PC-9 (cell line): Measurements from ENCODE around the gene FANCB. TPM values are rescaled to one million over a fixed set of nuclear protein-coding genes. Genes with fewer than 3 reads are reported as not detected.

ENCODE experiments used
- BruUV-seq: library from RNA; stranded (reverse); fragments of 400-500 nt; replicated peaks from 2 replicates; lab custom pipeline; 2021; lab: Mats Ljungman, UMichigan
- CTCF ChIA-PET: fragments of 300-600 bp; sonication (Branson Sonifier 250); formaldehyde crosslinking; loops from one replicate; lab custom pipeline; 2022; ENCODE audit warnings: antibody characterized with exemption; lab: Charles Lee
- POLR2A ChIA-PET: fragments of 300-600 bp; sonication (Branson Sonifier 250); formaldehyde crosslinking; loops from one replicate; lab custom pipeline; 2022; ENCODE audit warnings: antibody characterized with exemption; ENCODE audit not compliant: unreplicated experiment; lab: Charles Lee
- DNase-seq, 2 experiments: peaks; one replicate each; pipeline versions ENCODE4 v3.0.0 to v3.0.0-alpha.2; 2015 to 2022; ENCODE audit warnings: mixed read lengths in 1 of 2
- H2AFZ ChIP-seq: fragments of 200-600 bp; sonication (generic); 2 replicates; pipeline ENCODE4 v1.8.1; 2017; ENCODE audit warnings: antibody characterized with exemption
- H3F3A ChIP-seq: fragments of 200-600 bp; sonication (generic); 2 replicates; pipeline ENCODE4 v1.8.1; 2017; ENCODE audit warnings: antibody characterized with exemption, mild to moderate bottlenecking, low read depth; ENCODE audit not compliant: insufficient read depth
- H3K27ac ChIP-seq: fragments of 200-600 bp; sonication (generic); 2 replicates; pipeline ENCODE4 v1.6.1; 2016; ENCODE audit warnings: mixed run types
- H3K27me3 ChIP-seq: fragments of 200-600 bp; sonication (generic); 2 replicates; pipeline ENCODE4 v1.6.1; 2016; ENCODE audit warnings: low read depth, mixed run types; ENCODE audit not compliant: insufficient read depth
- H3K36me3 ChIP-seq: fragments of 200-600 bp; sonication (generic); 2 replicates; pipeline ENCODE4 v1.6.1; 2016; ENCODE audit warnings: low read depth, mixed run types
- H3K4me1 ChIP-seq: fragments of 200-600 bp; sonication (generic); replicated peaks from 2 replicates; pipeline ENCODE4 v1.6.1; 2016; ENCODE audit warnings: mixed run types; ENCODE audit not compliant: insufficient read depth
- H3K4me2 ChIP-seq: fragments of 200-600 bp; sonication (generic); 2 replicates; pipeline ENCODE4 v1.6.1; 2017; ENCODE audit warnings: mixed run types
- H3K4me3 ChIP-seq: fragments of 200-600 bp; sonication (generic); 2 replicates; pipeline ENCODE4 v1.6.1; 2016; ENCODE audit warnings: mixed run types
- H3K79me2 ChIP-seq: fragments of 200-600 bp; sonication (generic); 2 replicates; pipeline ENCODE4 v1.6.1; 2017; ENCODE audit warnings: low read depth, mixed run types
- H3K9me2 ChIP-seq: fragments of 200-600 bp; sonication (generic); 2 replicates; pipeline ENCODE4 v1.8.1; 2017; ENCODE audit warnings: mild to moderate bottlenecking; ENCODE audit not compliant: insufficient read depth
- H3K9me3 ChIP-seq: fragments of 200-600 bp; sonication (generic); 2 replicates; pipeline ENCODE4 v1.8.1; 2016; ENCODE audit warnings: low read depth; ENCODE audit not compliant: insufficient read depth
- H4K20me1 ChIP-seq: fragments of 200-600 bp; sonication (generic); 2 replicates; pipeline ENCODE4 v1.8.1; 2017; ENCODE audit not compliant: insufficient read depth
- EZH2 ChIP-seq: fragments of 200-600 bp; sonication (generic); IDR thresholded peaks from 2 replicates; pipeline ENCODE4 v1.8.0; 2017; ENCODE audit warnings: antibody characterized with exemption, low read depth
- intact Hi-C: fragments of 100-400 bp; cut with micrococcal nuclease; formaldehyde crosslinking; loops from one replicate; pipeline ENCODE4 v1.10.0; 2022; ENCODE audit not compliant: unreplicated experiment
- total RNA-seq: library from RNA; stranded (reverse); gene quantifications from 2 replicates; pipeline ENCODE4 v1.2.3, GENCODE V29; 2021
- TF ChIP-seq, protein P1 (sequence below): fragments of 200-600 bp; sonication (generic); conservative IDR thresholded peaks from 2 replicates; pipeline ENCODE4 v1.6.1; 2017; ENCODE audit warnings: mixed run types, antibody characterized with exemption, mild to moderate bottlenecking, moderate library complexity

The FANCB gene
- total RNA-seq, 1 experiment from 2014 or later: 9.5 TPM

DNA sequence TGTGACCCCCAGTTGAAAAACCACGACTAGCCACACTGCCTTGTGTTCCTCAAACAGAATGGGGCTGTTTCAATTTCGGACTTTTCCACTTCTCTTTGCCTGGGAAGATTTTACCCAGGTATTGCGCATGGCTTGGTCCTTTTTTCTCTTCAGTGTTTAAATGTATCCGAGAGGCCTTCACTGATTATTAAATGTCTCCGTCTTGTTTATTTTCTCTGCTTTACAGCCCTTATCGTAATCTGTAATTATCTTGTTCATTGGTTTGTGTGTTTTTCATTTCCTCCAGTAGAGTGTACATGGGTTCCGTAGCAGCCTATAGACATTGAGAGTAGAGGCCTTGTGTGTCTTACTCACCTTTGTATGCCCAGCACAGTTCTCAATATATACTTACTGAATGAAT is 2.8 kb upstream of the FANCB start:
- no peak for TF ChIP-seq EZH2
- TF ChIP-seq, protein P1, sequence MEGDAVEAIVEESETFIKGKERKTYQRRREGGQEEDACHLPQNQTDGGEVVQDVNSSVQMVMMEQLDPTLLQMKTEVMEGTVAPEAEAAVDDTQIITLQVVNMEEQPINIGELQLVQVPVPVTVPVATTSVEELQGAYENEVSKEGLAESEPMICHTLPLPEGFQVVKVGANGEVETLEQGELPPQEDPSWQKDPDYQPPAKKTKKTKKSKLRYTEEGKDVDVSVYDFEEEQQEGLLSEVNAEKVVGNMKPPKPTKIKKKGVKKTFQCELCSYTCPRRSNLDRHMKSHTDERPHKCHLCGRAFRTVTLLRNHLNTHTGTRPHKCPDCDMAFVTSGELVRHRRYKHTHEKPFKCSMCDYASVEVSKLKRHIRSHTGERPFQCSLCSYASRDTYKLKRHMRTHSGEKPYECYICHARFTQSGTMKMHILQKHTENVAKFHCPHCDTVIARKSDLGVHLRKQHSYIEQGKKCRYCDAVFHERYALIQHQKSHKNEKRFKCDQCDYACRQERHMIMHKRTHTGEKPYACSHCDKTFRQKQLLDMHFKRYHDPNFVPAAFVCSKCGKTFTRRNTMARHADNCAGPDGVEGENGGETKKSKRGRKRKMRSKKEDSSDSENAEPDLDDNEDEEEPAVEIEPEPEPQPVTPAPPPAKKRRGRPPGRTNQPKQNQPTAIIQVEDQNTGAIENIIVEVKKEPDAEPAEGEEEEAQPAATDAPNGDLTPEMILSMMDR: no peak
- Histone ChIP-seq H3K36me3 (no peaks in the 10 kb centered on the region), H3K4me3 (no peak overlapping the region), H4K20me1 (no peaks in the 10 kb centered on the region), H3K4me1 (peaks cover 14% of the 10 kb centered on the region; the same call in 1 of the 2 replicates), H3K9me3 (no peaks in the 10 kb centered on the region), H3K9me2 (no peaks in the 10 kb centered on the region), H3K79me2 (peaks cover 32% of the 10 kb centered on the region), H3K27me3 (no peaks in the 10 kb centered on the region), H3K4me2 (no peak overlapping the region), H3K27ac (no peak overlapping the region), H3F3A (no peaks in the 10 kb centered on the region), H2AFZ (no peak overlapping the region)
- no peak for DNase-seq
- intact Hi-C loops: no loop called here
- BruUV-seq: no TSS peak
- ChIA-PET CTCF (no interaction called here), POLR2A (no interaction called here)

DNA sequence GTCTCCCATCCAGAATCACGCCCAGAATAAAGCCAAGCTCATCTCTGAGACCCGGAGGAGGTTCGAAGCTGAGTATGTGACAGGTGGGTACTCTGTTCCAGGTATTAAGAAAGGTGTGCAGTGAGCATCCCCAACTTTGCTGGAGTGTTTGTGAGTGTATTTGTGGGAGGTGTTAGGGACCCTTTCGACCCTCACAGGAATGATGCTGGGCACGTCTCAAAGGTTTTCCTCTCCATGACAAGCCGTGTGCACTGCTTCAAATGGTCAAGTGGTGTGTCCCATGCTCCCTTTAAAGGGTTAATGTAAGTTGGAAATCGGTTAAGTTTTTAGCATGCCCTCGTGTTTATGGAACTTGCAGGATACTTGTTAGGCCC is 794 bp upstream of the FANCB start:
- H3K27me3 ChIP-seq: no peaks in the 10 kb centered on the region
- H3K9me3 ChIP-seq: no peaks in the 10 kb centered on the region
- H3K4me2 ChIP-seq: peak overlapping the region; percentile 74
- TF ChIP-seq EZH2: no peak
- TF ChIP-seq, protein P1: no peak
- peak overlapping the region; percentile 95 for H3K4me3 ChIP-seq
- POLR2A ChIA-PET: no interaction called here
- peaks cover 14% of the 10 kb centered on the region; the same call in 1 of the 2 replicates for H3K4me1 ChIP-seq
- intact Hi-C loops: loop anchor here (5.0 kb wide), 1 partner anchor 269 kb away; no protein-coding TSS in a partner anchor
- no peaks in the 10 kb centered on the region for H3F3A ChIP-seq
- no peaks in the 10 kb centered on the region for H3K36me3 ChIP-seq
- H3K9me2 ChIP-seq: no peaks in the 10 kb centered on the region
- peaks cover 48% of the 10 kb centered on the region for H3K79me2 ChIP-seq
- H2AFZ ChIP-seq: peak overlapping the region; percentile 98
- peak overlapping the region; percentile 68 for H3K27ac ChIP-seq
- DNase-seq: no peak
- no peaks in the 10 kb centered on the region for H4K20me1 ChIP-seq
- BruUV-seq: TSS peak; percentile 65
- CTCF ChIA-PET: no interaction called here

DNA sequence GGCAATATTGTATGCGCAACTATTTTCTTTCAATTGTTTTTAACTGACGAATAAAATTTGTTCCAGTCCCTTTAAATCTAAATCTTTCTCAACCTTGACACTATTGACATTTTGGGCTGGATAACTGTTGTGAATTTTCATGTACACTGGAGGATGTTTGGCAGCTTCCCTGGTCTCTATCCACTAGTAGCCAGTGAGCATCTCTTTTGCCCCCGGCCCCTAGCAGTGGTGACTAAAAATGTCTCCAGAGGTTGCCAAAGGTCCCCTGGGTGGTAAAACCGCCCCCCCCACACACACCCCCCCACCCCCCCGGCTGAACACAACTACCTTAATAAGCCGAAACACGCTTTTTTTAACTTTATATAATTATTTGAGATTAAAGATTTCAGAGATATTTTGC is 514 bp downstream of the FANCB start:
- POLR2A ChIA-PET: interaction anchor here (0.6 kb wide), 3 partner anchors 462 to 1072 kb away, joined by 3 to 6 read pairs (median 3); no protein-coding TSS in a partner anchor
- Histone ChIP-seq H2AFZ (peak overlapping the region; percentile 92; the same call in 1 of the 2 replicates), H3K4me2 (peak overlapping the region; percentile 82), H3K4me1 (peaks cover 14% of the 10 kb centered on the region; the same call in 1 of the 2 replicates), H3F3A (no peaks in the 10 kb centered on the region), H3K9me3 (no peaks in the 10 kb centered on the region; the same call in 1 of the 2 replicates), H3K4me3 (peak overlapping the region; percentile 82), H3K36me3 (no peaks in the 10 kb centered on the region), H3K79me2 (peaks cover 60% of the 10 kb centered on the region), H3K9me2 (no peaks in the 10 kb centered on the region), H4K20me1 (no peaks in the 10 kb centered on the region), H3K27ac (no peak overlapping the region), H3K27me3 (no peaks in the 10 kb centered on the region)
- CTCF ChIA-PET: no interaction called here
- no peak for DNase-seq
- BruUV-seq: no TSS peak
- intact Hi-C loops: loop anchor here (5.0 kb wide), 1 partner anchor 270 kb away; no protein-coding TSS in a partner anchor
- TF ChIP-seq EZH2: no peak
- TF ChIP-seq, protein P1: no peak
